GM19455 (cell line): ENCODE measurements around the gene TMC7.

Source experiments
- ATAC-seq: cut with Tn5 transposase; IDR thresholded peaks from one replicate; pipeline ENCODE4 v1.9.1; 2021; ENCODE audit not compliant: unreplicated experiment

Gene TMC7

DNA sequence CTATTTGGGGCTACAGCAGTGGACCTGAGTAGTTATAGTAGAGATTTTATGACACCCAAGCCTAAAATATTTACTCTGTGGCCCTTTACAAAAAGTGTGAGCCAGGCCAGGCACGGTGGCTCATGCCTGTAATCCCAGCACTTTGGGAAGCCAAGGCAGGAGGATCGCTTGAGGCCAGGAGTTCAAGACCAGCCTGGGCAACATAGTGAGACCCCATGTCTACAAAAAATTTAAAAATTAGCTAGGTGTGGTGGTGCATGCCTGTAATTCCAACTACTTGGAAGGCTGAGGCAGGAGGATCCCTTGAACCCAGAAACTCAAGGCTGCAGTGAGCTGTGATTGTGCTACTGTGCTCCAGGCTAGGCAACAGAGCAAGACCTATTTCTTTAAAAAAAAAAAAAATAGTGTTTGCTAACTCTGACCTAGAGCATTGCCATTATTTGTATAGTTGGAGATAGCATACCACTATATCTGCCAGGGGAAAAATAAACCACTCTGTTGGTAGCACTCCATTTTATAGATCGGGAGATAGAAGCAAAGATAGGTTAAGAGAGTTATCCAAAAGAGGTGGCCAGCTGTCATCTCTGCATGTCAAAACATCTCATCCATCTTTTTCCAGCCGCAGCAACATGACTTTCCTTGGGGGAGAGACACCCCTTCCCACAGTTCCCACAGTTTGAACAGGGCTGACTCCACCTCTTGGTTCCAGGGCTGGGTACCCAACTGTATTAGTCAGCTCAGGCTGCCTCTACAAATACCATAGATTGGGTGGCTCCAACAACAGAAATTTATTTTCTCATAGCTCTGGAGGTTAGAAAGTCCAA, 127.0 kb downstream of the TMC7 start:
- no peak for ATAC-seq

DNA sequence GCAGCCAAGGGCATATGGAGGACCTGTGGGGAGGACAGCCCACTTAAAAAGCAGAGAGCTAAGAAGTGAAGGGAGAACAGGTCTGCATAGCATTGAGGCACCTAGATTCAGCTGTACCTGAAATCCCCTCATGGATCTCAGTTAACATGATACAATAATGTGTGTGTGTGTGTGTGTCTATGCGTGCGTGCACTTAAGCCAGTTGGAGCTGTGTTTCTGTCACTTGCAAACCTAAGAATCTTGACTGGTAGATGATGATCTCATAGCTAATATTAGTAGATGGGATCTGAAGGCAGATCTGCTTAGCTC, 128.3 kb downstream of the TMC7 start:
- ATAC-seq = no peak
